ENCODE data around the gene SPATS1. TPM values are rescaled to one million over a fixed set of nuclear protein-coding genes. Genes with fewer than 3 reads are reported as not detected.

SPATS1 gene
- not detected for total RNA-seq

GRCh38 chr6:44342489-44342888 lies at the start of gene SPATS1:
Gene SPATS1 (plus strand): TSS chr6:44342650. CDS start chr6:44343096, 446 bp downstream.
- no peaks in the 10 kb centered on the region for H3K9me3 Mint-ChIP-seq

GRCh38 chr6:44292661-44293365 lies 49.6 kb upstream of the SPATS1 start:
- ChIA-PET CTCF (interaction anchor here (2.7 kb wide), 1 partner anchor 12 kb away, joined by 7 read pairs; no protein-coding TSS in a partner anchor), POLR2A (no interaction called here)
- H3K27ac Mint-ChIP-seq, result no peak overlapping the region
- H3K36me3 Mint-ChIP-seq (ENCODE audit: low read depth), result no peaks in the 10 kb centered on the region
- peaks cover 4% of the 10 kb centered on the region for H3K4me1 Mint-ChIP-seq
- no peaks in the 10 kb centered on the region for H3K9me3 Mint-ChIP-seq
- H3K4me3 Mint-ChIP-seq, result no peak overlapping the region
- no peak for DNase-seq
- H3K27me3 Mint-ChIP-seq, result peaks cover 63% of the 10 kb centered on the region

More at GRCh38 chr6:44342489-44342888, at the start of gene SPATS1:
- H3K27me3 Mint-ChIP-seq, result peaks cover 48% of the 10 kb centered on the region
- ChIA-PET POLR2A (no interaction called here), CTCF (interaction anchor here (0.6 to 2.6 kb wide), 4 partner anchors 10 to 78 kb away, joined by 3 to 7 read pairs (median 4); partner anchors contain the start of gene AARS2)
- H3K36me3 Mint-ChIP-seq (ENCODE audit: low read depth), result no peaks in the 10 kb centered on the region
- H3K27ac Mint-ChIP-seq, result no peak within 1 kb of the TSS
- H3K4me1 Mint-ChIP-seq, result no peaks in the 10 kb centered on the region
- no peak within 1 kb of the TSS for H3K4me3 Mint-ChIP-seq
- DNase-seq, result no peak

GRCh38 chr6:44294832-44295791 lies 47.3 kb upstream of the SPATS1 start:
- no peaks in the 10 kb centered on the region for H3K9me3 Mint-ChIP-seq
- POLR2A ChIA-PET, result no interaction called here
- peak overlapping the region; percentile 68 for H3K27ac Mint-ChIP-seq
- H3K36me3 Mint-ChIP-seq (ENCODE audit: low read depth), result peaks cover 4% of the 10 kb centered on the region
- H3K27me3 Mint-ChIP-seq, result peaks cover 59% of the 10 kb centered on the region
- H3K4me3 Mint-ChIP-seq, result no peak overlapping the region
- CTCF ChIA-PET, result interaction anchor here (1.1 to 1.4 kb wide), 4 partner anchors 18 to 27 kb away, joined by 3 read pairs; partner anchors contain the start of gene AARS2
- peaks cover 8% of the 10 kb centered on the region for H3K4me1 Mint-ChIP-seq
- no peak for DNase-seq

- Mint-ChIP-seq H3K27ac (no peak overlapping the region), H3K4me1 (peaks cover 8% of the 10 kb centered on the region), H3K27me3 (peaks cover 43% of the 10 kb centered on the region), H3K4me3 (peak overlapping the region; percentile 27), H3K36me3 (ENCODE audit: low read depth) (peaks cover 14% of the 10 kb centered on the region), H3K9me3 (no peaks in the 10 kb centered on the region)
- DNase-seq, result peak; percentile 45
- CTCF ChIA-PET, result interaction anchor here (1.0 to 2.0 kb wide), 6 partner anchors 12 to 42 kb away, joined by 3 to 6 read pairs (median 4); partner anchors contain the start of gene AARS2
- POLR2A ChIA-PET, result no interaction called here
Measured at GRCh38 chr6:44297063-44298038, 45.1 kb upstream of the SPATS1 start.

- H3K36me3 Mint-ChIP-seq (ENCODE audit: low read depth), result peaks cover 15% of the 10 kb centered on the region
- ChIA-PET POLR2A (no interaction called here), CTCF (interaction anchor here (0.6 to 2.0 kb wide), 5 partner anchors 16 to 198 kb away, joined by 3 to 6 read pairs (median 4); no protein-coding TSS in a partner anchor)
- no peak for DNase-seq
- peaks cover 8% of the 10 kb centered on the region for H3K4me1 Mint-ChIP-seq
- no peak overlapping the region for H3K27ac Mint-ChIP-seq
- H3K27me3 Mint-ChIP-seq, result peaks cover 41% of the 10 kb centered on the region
- H3K9me3 Mint-ChIP-seq, result no peaks in the 10 kb centered on the region
- no peak overlapping the region for H3K4me3 Mint-ChIP-seq
Measured at GRCh38 chr6:44298055-44298803, 44.2 kb upstream of the SPATS1 start.

- H3K4me1 Mint-ChIP-seq, result peaks cover 8% of the 10 kb centered on the region
- peaks cover 37% of the 10 kb centered on the region for H3K27me3 Mint-ChIP-seq
- H3K36me3 Mint-ChIP-seq (ENCODE audit: low read depth), result peaks cover 19% of the 10 kb centered on the region
- DNase-seq, result no peak
- CTCF ChIA-PET, result interaction anchor here (0.5 to 2.0 kb wide), 5 partner anchors 15 to 1807 kb away, joined by 3 to 6 read pairs (median 4); no protein-coding TSS in a partner anchor
- POLR2A ChIA-PET, result no interaction called here
- H3K9me3 Mint-ChIP-seq, result no peaks in the 10 kb centered on the region
- no peak overlapping the region for H3K27ac Mint-ChIP-seq
- no peak overlapping the region for H3K4me3 Mint-ChIP-seq
Measured at GRCh38 chr6:44298864-44299263, 43.6 kb upstream of the SPATS1 start.

- POLR2A ChIA-PET, result no interaction called here
- peaks cover 29% of the 10 kb centered on the region for H3K27me3 Mint-ChIP-seq
- CTCF ChIA-PET, result interaction anchor here (2.5 kb wide), 1 partner anchor 12 kb away, joined by 9 read pairs; the partner anchor contains the start of gene AARS2
- H3K9me3 Mint-ChIP-seq, result no peaks in the 10 kb centered on the region
- peaks cover 26% of the 10 kb centered on the region for H3K36me3 Mint-ChIP-seq (ENCODE audit: low read depth)
- peaks cover 8% of the 10 kb centered on the region for H3K4me1 Mint-ChIP-seq
- no peak overlapping the region for H3K27ac Mint-ChIP-seq
- no peak for DNase-seq
- no peak overlapping the region for H3K4me3 Mint-ChIP-seq
Measured at GRCh38 chr6:44300292-44300823, 42.1 kb upstream of the SPATS1 start.

- peaks cover 30% of the 10 kb centered on the region for H3K36me3 Mint-ChIP-seq (ENCODE audit: low read depth)
- no peak overlapping the region for H3K27ac Mint-ChIP-seq
- ChIA-PET POLR2A (no interaction called here), CTCF (interaction anchor here (2.5 kb wide), 1 partner anchor 12 kb away, joined by 9 read pairs; the partner anchor contains the start of gene AARS2)
- H3K9me3 Mint-ChIP-seq, result no peaks in the 10 kb centered on the region
- H3K4me1 Mint-ChIP-seq, result peaks cover 10% of the 10 kb centered on the region
- H3K4me3 Mint-ChIP-seq, result no peak overlapping the region
- peaks cover 24% of the 10 kb centered on the region for H3K27me3 Mint-ChIP-seq
- DNase-seq, result no peak
Measured at GRCh38 chr6:44301106-44301505, 41.3 kb upstream of the SPATS1 start.

- ChIA-PET CTCF (interaction anchor here (0.6 to 2.5 kb wide), 2 partner anchors 11 to 40 kb away, joined by 3 to 9 read pairs; partner anchors contain the start of gene AARS2), POLR2A (no interaction called here)
- Mint-ChIP-seq H3K4me1 (peaks cover 8% of the 10 kb centered on the region), H3K36me3 (ENCODE audit: low read depth) (peaks cover 30% of the 10 kb centered on the region), H3K4me3 (no peak overlapping the region), H3K9me3 (no peaks in the 10 kb centered on the region), H3K27me3 (peaks cover 15% of the 10 kb centered on the region), H3K27ac (no peak overlapping the region)
- no peak for DNase-seq
Measured at GRCh38 chr6:44301782-44302564, 40.5 kb upstream of the SPATS1 start.

GRCh38 chr6:44302856-44303255 lies 39.6 kb upstream of the SPATS1 start:
- H3K27me3 Mint-ChIP-seq, result peaks cover 11% of the 10 kb centered on the region
- no peak for DNase-seq
- ChIA-PET POLR2A (no interaction called here), CTCF (interaction anchor here (2.5 kb wide), 1 partner anchor 10 kb away, joined by 9 read pairs; the partner anchor contains the start of gene AARS2)
- no peak overlapping the region for H3K4me3 Mint-ChIP-seq
- no peak overlapping the region for H3K27ac Mint-ChIP-seq
- peaks cover 30% of the 10 kb centered on the region for H3K36me3 Mint-ChIP-seq (ENCODE audit: low read depth)
- H3K9me3 Mint-ChIP-seq, result no peaks in the 10 kb centered on the region
- peaks cover 6% of the 10 kb centered on the region for H3K4me1 Mint-ChIP-seq
